Caco-2 (cell line): ENCODE measurements around the gene VTI1A. TPM values are rescaled to one million over a fixed set of nuclear protein-coding genes. Genes with fewer than 3 reads are reported as not detected.

ENCODE experiments used
- BruUV-seq: library from RNA; stranded (reverse); fragments of 400-500 nt; replicated peaks from 2 replicates; lab custom pipeline; 2021; lab: Mats Ljungman, UMichigan
- CTCF ChIA-PET: fragments of 300-600 bp; sonication (Branson Sonifier 250); formaldehyde crosslinking; loops from one replicate; lab custom pipeline; 2022; ENCODE audit warnings: antibody characterized with exemption; lab: Charles Lee
- POLR2A ChIA-PET: fragments of 300-600 bp; sonication (Branson Sonifier 250); formaldehyde crosslinking; loops from one replicate; lab custom pipeline; 2022; ENCODE audit warnings: antibody characterized with exemption; lab: Charles Lee
- DNase-seq, 2 experiments: peaks; one replicate each; pipeline versions ENCODE4 v3.0.0 to v3.0.0-alpha.2; 2020 to 2022
- H3K27me3 ChIP-seq: replicated peaks from 2 replicates; pipeline ENCODE4 v1.6.0; 2011; ENCODE audit warnings: low read length; ENCODE audit not compliant: control insufficient read depth, insufficient read depth
- H3K36me3 ChIP-seq: 2 replicates; pipeline ENCODE4 v1.5.1; 2011; ENCODE audit warnings: low read length; ENCODE audit not compliant: control insufficient read depth, insufficient read depth
- H3K4me1 ChIP-seq: fragments of 250-450 bp; sonication (Bioruptor Pico); 2 replicates; pipeline ENCODE4 v1.5.1; 2020; ENCODE audit warnings: mild to moderate bottlenecking
- H3K4me3 ChIP-seq: 2 replicates; pipeline ENCODE4 v1.5.1; 2011; ENCODE audit warnings: low read depth, mild to moderate bottlenecking, control low read depth, low read length
- H3K9me3 ChIP-seq: fragments of 250-450 bp; sonication (Bioruptor Pico); 2 replicates; pipeline ENCODE4 v1.5.1; 2020; ENCODE audit warnings: mild to moderate bottlenecking, moderate library complexity
- H3K27ac Mint-ChIP-seq: one replicate; pipeline ENCODE4 v1.8.0; 2022; ENCODE audit warnings: mixed read lengths; ENCODE audit not compliant: unreplicated experiment
- H3K27me3 Mint-ChIP-seq: one replicate; pipeline ENCODE4 v1.8.0; 2022; ENCODE audit warnings: mixed read lengths; ENCODE audit not compliant: insufficient read depth, unreplicated experiment
- H3K36me3 Mint-ChIP-seq: one replicate; pipeline ENCODE4 v1.8.0; 2022; ENCODE audit warnings: mild to moderate bottlenecking, mixed read lengths; ENCODE audit not compliant: insufficient read depth, unreplicated experiment
- H3K4me1 Mint-ChIP-seq: one replicate; pipeline ENCODE4 v1.8.0; 2022; ENCODE audit warnings: low read depth, mixed read lengths; ENCODE audit not compliant: unreplicated experiment
- H3K4me3 Mint-ChIP-seq: one replicate; pipeline ENCODE4 v1.8.0; 2022; ENCODE audit warnings: mild to moderate bottlenecking, moderate library complexity, mixed read lengths; ENCODE audit not compliant: unreplicated experiment
- H3K9me3 Mint-ChIP-seq: one replicate; pipeline ENCODE4 v1.8.0; 2022; ENCODE audit warnings: mixed read lengths; ENCODE audit not compliant: unreplicated experiment
- CTCF ChIP-seq, 2 experiments: fragments of 200-600 bp in 1 of 2; IDR thresholded peaks; 1 replicate in 1 of 2; 2 replicates in 1 of 2; pipeline versions ENCODE4 v1.5.1 to v1.8.0; 2011 to 2022; ENCODE audit warnings: antibody characterized with exemption in 1 of 2, control low read depth in 1 of 2, inconsistent platforms in 1 of 2, low read depth in 1 of 2, low read length in 1 of 2, mild to moderate bottlenecking in 1 of 2, moderate library complexity in 1 of 2; ENCODE audit not compliant: insufficient read depth in 1 of 2, severe bottlenecking in 1 of 2, unreplicated experiment in 1 of 2
- intact Hi-C: fragments of 100-400 bp; cut with micrococcal nuclease; formaldehyde crosslinking; loops from one replicate; pipeline ENCODE4 v1.10.0; 2022; ENCODE audit not compliant: unreplicated experiment
- total RNA-seq: library from RNA; stranded (reverse); gene quantifications from 2 replicates; pipeline ENCODE4 v1.2.3, GENCODE V29; 2022

Gene VTI1A
- total RNA-seq, 1 experiment from 2014 or later = 45.6 TPM

DNA sequence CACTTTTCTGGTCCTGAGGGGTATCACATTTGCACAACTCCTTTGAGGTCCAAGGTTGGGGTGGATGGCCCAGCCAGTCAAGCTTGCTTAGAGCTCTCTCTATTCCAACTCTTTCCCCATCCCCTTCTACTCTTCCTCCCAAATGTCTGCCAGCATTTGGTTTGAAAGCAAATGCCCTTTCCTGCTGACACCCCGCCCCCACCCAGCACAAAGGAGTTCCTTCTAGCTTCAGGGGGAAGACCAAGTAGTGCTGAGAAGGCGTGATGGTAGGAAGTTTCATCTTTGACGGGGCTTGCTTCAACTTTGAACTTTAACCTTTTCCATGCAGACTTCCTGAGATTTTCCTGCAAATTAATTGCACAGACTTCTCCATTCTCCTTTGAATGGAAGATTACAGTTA is 365.6 kb downstream of the VTI1A start:
- H3K4me3 ChIP-seq = no peak overlapping the region
- POLR2A ChIA-PET = interaction anchor here (1.0 kb wide), 1 partner anchor 33 kb away, joined by 3 read pairs; no protein-coding TSS in a partner anchor
- H3K27ac Mint-ChIP-seq = peak overlapping the region; percentile 95
- BruUV-seq = no TSS peak
- H3K4me1 Mint-ChIP-seq = peaks cover 61% of the 10 kb centered on the region
- no peaks in the 10 kb centered on the region for H3K27me3 Mint-ChIP-seq
- no peaks in the 10 kb centered on the region for H3K36me3 ChIP-seq
- no peaks in the 10 kb centered on the region for H3K27me3 ChIP-seq
- H3K9me3 Mint-ChIP-seq = no peaks in the 10 kb centered on the region
- CTCF ChIA-PET = interaction anchor here (0.5 to 1.4 kb wide), 2 partner anchors 88 to 103 kb away, joined by 3 read pairs; no protein-coding TSS in a partner anchor
- H3K36me3 Mint-ChIP-seq = peaks cover 54% of the 10 kb centered on the region
- TF ChIP-seq CTCF (IDR thresholded peaks at IDR 0.05; ENCODE audit: insufficient read depth in 1 of 2, low read depth in 1 of 2, low read length in 1 of 2, severe bottlenecking in 1 of 2, unreplicated experiment in 1 of 2) = no peak
- H3K4me1 ChIP-seq = peaks cover 50% of the 10 kb centered on the region
- DNase-seq = no peak
- H3K4me3 Mint-ChIP-seq = peak overlapping the region; percentile 76
- intact Hi-C loops = loop anchor here (1.0 to 5.0 kb wide), 4 partner anchors 24 to 180 kb away; no protein-coding TSS in a partner anchor
- H3K9me3 ChIP-seq = no peaks in the 10 kb centered on the region

- peaks cover 43% of the 10 kb centered on the region for H3K4me1 ChIP-seq
- H3K27ac Mint-ChIP-seq = peak overlapping the region; percentile 95
- peaks cover 59% of the 10 kb centered on the region for H3K4me1 Mint-ChIP-seq
These were observed 367.0 kb downstream of the VTI1A start for GRCh38 chr10:112813866-112814591.

More at GRCh38 chr10:112813866-112814591, 367.0 kb downstream of the VTI1A start:
- ChIA-PET POLR2A (interaction anchor here (0.6 kb wide), 1 partner anchor 147 kb away, joined by 8 read pairs; no protein-coding TSS in a partner anchor), CTCF (interaction anchor here (0.6 kb wide), 2 partner anchors 10 to 152 kb away, joined by 3 read pairs; no protein-coding TSS in a partner anchor)
- Histone ChIP-seq H3K9me3 (no peaks in the 10 kb centered on the region), H3K36me3 (no peaks in the 10 kb centered on the region), H3K27me3 (no peaks in the 10 kb centered on the region), H3K4me3 (no peak overlapping the region)
- no TSS peak for BruUV-seq
- H3K27me3 Mint-ChIP-seq = no peaks in the 10 kb centered on the region
- no peak overlapping the region for H3K4me3 Mint-ChIP-seq
- H3K9me3 Mint-ChIP-seq = no peaks in the 10 kb centered on the region
- TF ChIP-seq CTCF (IDR thresholded peaks at IDR 0.05; ENCODE audit: insufficient read depth in 1 of 2, low read depth in 1 of 2, low read length in 1 of 2, severe bottlenecking in 1 of 2, unreplicated experiment in 1 of 2) = no peak
- no peak for DNase-seq
- intact Hi-C loops = loop anchor here (2.0 to 5.0 kb wide), 2 partner anchors 23 to 182 kb away; no protein-coding TSS in a partner anchor
- peaks cover 50% of the 10 kb centered on the region for H3K36me3 Mint-ChIP-seq
